Amygdala (tissue), 56 donors: Measurements from ENCODE around the gene PGAM2.
"Not testable (repeated sequence)": the region's sequence is repeated elsewhere in the genome, so short reads cannot be mapped to it uniquely, and the experiment has no call there.

Experiments
- DNase-seq, 56 donors: peaks; one replicate each; lab custom pipeline; 2025; lab: John Stamatoyannopoulos, UW

Gene PGAM2

GRCh38 chr7:44037951-44038350 lies 27.4 kb downstream of the PGAM2 start:
- not testable (repeated sequence) for DNase-seq

- not testable (repeated sequence) for DNase-seq
Observed at GRCh38 chr7:44036364-44036763, 29.0 kb downstream of the PGAM2 start.

DNA sequence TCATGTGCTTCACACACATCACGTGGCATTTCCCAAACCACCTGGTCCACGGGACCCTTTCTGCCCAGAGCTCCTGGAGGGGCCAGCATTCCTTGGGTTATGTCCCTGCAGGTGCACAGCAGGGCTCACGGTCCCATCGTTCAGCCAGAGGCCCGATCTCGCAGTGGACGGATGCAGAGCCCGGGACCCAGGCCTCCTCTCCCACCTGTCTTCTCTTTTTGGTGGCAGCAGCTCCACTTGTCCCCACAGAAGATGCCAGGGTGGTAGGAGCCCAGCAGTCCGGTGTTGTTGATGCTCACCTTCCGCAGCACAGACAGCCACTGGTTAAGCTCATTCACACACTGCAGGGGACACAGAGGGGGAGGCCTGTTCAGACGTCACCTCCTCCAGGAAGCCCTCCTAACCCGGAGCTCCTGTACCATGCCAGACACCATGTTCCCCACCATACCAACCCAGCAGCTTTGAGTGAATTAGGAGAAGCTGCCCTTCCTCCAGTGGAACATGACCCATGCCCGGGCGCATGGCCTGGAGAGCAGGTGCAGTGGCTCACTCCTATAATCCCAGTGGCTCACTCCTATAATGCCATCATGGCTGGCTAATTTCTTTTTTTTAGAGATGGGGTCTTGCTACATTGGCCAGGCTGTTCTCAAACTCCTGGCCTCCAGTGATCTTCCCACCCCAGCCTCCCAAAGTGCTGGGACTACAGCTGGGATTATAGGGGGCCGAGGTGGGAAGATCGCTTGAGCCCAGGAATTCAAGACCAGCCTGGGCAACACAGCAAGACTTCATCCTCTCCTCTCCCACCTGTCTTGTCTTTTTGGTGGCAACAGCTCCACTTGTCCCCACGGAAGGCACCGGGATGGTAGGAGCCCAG lies 31.2 kb downstream of the PGAM2 start:
- not testable (repeated sequence) for DNase-seq

DNA sequence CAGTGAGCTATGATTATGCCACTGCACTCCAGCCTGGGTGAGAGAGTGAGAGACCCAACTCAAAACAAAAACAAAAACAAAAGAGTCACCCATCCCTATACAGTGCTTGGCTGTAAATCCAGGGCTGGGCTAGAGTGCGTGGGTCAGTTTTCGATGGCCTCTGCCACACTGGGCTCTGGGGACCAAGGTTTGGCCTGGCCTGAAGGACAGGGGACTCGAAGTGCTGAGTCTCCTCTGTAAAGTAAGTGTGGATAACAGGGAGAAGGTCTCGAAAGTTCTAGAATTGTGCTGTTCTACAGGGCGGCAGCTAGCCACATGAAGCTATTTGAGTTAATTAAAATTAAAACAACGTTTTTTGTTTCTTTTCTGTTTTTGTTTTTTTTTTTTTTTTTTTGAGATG lies 33.3 kb downstream of the PGAM2 start:
- DNase-seq: not testable (repeated sequence)

GRCh38 chr7:44031319-44031718 lies 34.0 kb downstream of the PGAM2 start:
- DNase-seq: not testable (repeated sequence)

GRCh38 chr7:44030029-44030428 lies 35.3 kb downstream of the PGAM2 start:
- DNase-seq: not testable (repeated sequence)

DNA sequence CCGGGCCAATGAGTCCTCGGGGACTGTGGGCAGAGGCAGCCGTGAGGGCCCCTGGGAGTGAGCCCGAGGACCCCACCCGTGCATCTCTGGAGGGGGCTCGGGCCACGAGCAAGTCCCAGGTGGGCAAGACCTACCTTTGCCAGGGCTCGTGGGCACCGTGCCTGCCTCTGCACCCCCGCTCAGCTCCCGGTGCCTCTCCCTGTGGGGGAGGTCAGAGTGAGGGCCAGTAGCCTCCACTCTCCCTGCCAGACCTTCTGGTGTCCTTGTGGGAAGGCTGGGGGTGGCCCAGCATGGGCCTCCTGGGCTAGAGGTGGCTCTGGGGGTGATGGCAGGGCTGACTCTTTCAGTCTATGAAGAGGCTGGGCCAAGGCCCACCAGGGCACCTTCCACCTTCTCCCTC lies 35.9 kb downstream of the PGAM2 start:
- not testable (repeated sequence) for DNase-seq

DNA sequence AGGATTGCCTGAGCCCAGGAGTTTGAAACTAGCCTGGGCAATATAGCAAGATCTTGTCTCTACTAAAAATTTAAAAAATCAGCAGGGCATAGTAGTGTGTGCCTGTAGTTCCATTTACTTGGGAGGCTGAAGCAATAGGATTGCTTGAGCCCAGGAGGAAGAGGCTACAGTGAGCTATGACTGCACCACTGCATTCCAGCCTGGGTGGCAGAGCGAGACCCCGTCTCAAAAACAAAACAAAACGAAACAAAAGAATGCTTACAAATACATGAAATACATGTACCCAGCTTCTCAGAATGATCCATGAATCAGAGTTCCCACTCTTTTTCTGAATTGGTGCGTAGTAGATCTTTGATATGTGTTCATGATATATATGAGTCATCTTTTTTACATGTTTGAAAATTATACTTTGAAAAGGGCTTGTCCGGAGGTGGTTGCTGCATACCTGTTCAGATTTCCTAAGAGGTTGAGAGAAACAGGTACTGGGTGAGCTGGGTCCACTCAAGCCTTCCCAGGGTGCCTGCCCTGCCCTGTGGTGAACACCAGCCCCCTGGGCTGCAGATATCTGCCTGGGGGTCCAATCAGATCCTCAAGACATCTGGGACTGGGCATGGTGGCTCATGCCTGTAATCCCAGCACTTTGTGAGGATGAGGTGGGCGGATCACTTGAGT lies 42.4 kb downstream of the PGAM2 start:
- DNase-seq: not testable (repeated sequence)

- not testable (repeated sequence) for DNase-seq
Observed at GRCh38 chr7:44022069-44022468, 43.3 kb downstream of the PGAM2 start.

GRCh38 chr7:44019825-44020224 lies 45.5 kb downstream of the PGAM2 start:
- DNase-seq: not testable (repeated sequence)

DNA sequence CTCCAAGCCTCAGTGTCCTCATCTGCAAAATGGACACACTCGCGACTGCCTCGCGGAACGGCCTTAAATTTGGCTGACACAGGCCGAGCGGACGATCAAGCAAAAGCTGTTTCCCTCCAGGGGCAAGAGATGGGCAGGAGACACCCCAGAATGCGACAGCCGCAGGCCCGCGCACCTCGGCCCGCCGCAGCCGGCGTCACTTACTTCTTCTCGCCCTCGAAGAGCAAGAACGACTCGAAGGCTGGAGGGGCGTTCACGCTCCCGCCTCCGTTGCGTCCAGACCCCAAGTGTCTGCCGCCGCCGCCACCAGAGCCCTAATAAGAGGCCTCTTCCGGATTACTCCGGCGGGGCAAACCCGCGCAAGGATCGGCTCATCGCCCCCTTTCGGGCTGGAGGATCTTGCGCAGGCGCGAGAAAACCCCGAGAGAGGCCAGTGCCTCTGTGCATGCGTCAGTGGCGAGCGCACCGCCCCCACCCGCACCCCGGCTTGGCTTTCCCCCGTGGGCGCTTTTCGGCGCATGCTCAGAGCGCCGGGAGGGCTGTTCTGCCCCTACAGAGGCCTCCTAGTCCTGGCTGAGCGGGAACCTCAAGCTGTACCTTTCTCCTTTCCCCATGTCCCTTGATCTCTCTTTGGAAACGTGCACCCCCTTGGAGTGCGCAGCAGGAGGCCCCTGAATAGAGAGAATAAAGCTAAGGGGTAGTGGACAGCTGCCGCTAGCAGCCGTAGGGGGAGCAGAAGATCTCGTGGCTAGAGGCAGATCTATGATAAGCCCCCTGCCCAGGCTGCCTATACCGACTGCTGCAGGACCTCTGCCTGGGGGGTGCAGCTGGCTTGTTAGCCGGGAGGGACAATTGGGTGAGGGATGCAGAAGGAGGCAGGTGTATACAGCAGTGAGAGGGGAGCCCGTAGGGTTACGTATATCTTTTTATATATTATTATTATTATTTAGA lies 46.2 kb downstream of the PGAM2 start:
- DNase-seq: peak; percentile 72 to 99 (median 95)

DNA sequence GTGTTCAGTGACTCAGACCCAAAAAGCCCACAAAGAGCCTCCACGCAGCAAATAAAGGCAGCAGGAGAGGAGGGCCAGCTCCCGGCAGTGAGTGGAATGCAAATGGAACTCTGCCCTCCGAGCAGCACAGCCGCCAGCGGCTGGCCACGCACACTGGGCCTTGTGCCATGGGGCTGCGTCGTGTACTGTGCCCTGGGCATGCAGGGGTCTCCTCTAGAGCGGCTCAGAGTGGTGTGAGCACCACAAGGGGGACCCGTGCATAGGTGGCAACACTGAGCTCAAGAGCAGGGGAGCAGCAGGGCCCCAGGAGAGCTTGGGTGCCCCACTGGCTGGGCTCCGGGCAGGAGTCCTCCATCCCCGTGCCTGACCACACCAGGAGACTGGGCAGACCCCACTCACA lies 50.3 kb downstream of the PGAM2 start:
- DNase-seq: peak in 16 of 56 donors; percentile 5 to 55 (median 14)
